Calu3 (cell line): ENCODE results near the gene ZNF581. TPM values are rescaled to one million over a fixed set of nuclear protein-coding genes. Genes with fewer than 3 reads are reported as not detected.

Experiments
- BruUV-seq: library from RNA; stranded (reverse); fragments of 400-500 nt; replicated peaks from 2 replicates; lab custom pipeline; 2021; lab: Mats Ljungman, UMichigan
- CTCF ChIA-PET: fragments of 300-600 bp; sonication (Branson Sonifier 250); formaldehyde crosslinking; loops from one replicate; lab custom pipeline; 2022; ENCODE audit warnings: antibody characterized with exemption; lab: Charles Lee
- DNase-seq: peaks from one replicate; pipeline ENCODE4 v3.0.0; 2022
- H3K27ac Mint-ChIP-seq: one replicate; pipeline ENCODE4 v1.8.0; 2022; ENCODE audit warnings: mixed read lengths; ENCODE audit not compliant: unreplicated experiment
- H3K27me3 Mint-ChIP-seq: one replicate; pipeline ENCODE4 v1.8.0; 2022; ENCODE audit warnings: mixed read lengths; ENCODE audit not compliant: unreplicated experiment
- H3K36me3 Mint-ChIP-seq: one replicate; pipeline ENCODE4 v1.8.0; 2022; ENCODE audit warnings: mild to moderate bottlenecking, moderate library complexity, mixed read lengths; ENCODE audit not compliant: insufficient read depth, unreplicated experiment
- H3K4me1 Mint-ChIP-seq: one replicate; pipeline ENCODE4 v1.8.0; 2022; ENCODE audit warnings: mild to moderate bottlenecking, low read depth, mixed read lengths; ENCODE audit not compliant: unreplicated experiment
- H3K4me3 Mint-ChIP-seq: one replicate; pipeline ENCODE4 v1.8.0; 2022; ENCODE audit warnings: mild to moderate bottlenecking, low read depth, moderate library complexity, mixed read lengths; ENCODE audit not compliant: unreplicated experiment
- H3K9me3 Mint-ChIP-seq: one replicate; pipeline ENCODE4 v1.8.0; 2022; ENCODE audit warnings: low read depth, mixed read lengths; ENCODE audit not compliant: unreplicated experiment
- intact Hi-C: fragments of 100-400 bp; cut with micrococcal nuclease; formaldehyde crosslinking; loops from one replicate; pipeline ENCODE4 v1.10.0; 2022; ENCODE audit not compliant: unreplicated experiment
- total RNA-seq: library from RNA; stranded (reverse); gene quantifications from 2 replicates; pipeline ENCODE4 v1.2.3, GENCODE V29; 2022
- TF ChIP-seq, protein P1 (sequence below): fragments of 200-600 bp; IDR thresholded peaks from one replicate; pipeline ENCODE4 v1.8.0; 2022; ENCODE audit warnings: antibody characterized with exemption; ENCODE audit not compliant: unreplicated experiment

The ZNF581 gene
- total RNA-seq, 1 experiment from 2014 or later = 33.1 TPM

GRCh38 chr19:55661826-55662225, 18.4 kb downstream of the ZNF581 start:
- peaks cover 86% of the 10 kb centered on the region for H3K36me3 Mint-ChIP-seq
- no peak for DNase-seq
- TF ChIP-seq, protein P1, sequence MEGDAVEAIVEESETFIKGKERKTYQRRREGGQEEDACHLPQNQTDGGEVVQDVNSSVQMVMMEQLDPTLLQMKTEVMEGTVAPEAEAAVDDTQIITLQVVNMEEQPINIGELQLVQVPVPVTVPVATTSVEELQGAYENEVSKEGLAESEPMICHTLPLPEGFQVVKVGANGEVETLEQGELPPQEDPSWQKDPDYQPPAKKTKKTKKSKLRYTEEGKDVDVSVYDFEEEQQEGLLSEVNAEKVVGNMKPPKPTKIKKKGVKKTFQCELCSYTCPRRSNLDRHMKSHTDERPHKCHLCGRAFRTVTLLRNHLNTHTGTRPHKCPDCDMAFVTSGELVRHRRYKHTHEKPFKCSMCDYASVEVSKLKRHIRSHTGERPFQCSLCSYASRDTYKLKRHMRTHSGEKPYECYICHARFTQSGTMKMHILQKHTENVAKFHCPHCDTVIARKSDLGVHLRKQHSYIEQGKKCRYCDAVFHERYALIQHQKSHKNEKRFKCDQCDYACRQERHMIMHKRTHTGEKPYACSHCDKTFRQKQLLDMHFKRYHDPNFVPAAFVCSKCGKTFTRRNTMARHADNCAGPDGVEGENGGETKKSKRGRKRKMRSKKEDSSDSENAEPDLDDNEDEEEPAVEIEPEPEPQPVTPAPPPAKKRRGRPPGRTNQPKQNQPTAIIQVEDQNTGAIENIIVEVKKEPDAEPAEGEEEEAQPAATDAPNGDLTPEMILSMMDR = no peak
- H3K4me1 Mint-ChIP-seq = peaks cover 44% of the 10 kb centered on the region
- intact Hi-C loops = no loop called here
- no peak overlapping the region for H3K27ac Mint-ChIP-seq
- no peak overlapping the region for H3K4me3 Mint-ChIP-seq
- CTCF ChIA-PET = no interaction called here
- H3K9me3 Mint-ChIP-seq = no peaks in the 10 kb centered on the region
- H3K27me3 Mint-ChIP-seq = no peaks in the 10 kb centered on the region
- no TSS peak for BruUV-seq

- peak overlapping the region; percentile 46 for H3K27ac Mint-ChIP-seq
- peaks cover 49% of the 10 kb centered on the region for H3K4me1 Mint-ChIP-seq
- TF ChIP-seq, protein P1 = no peak
These were observed 20.5 kb downstream of the ZNF581 start for GRCh38 chr19:55663846-55664536.

DNA sequence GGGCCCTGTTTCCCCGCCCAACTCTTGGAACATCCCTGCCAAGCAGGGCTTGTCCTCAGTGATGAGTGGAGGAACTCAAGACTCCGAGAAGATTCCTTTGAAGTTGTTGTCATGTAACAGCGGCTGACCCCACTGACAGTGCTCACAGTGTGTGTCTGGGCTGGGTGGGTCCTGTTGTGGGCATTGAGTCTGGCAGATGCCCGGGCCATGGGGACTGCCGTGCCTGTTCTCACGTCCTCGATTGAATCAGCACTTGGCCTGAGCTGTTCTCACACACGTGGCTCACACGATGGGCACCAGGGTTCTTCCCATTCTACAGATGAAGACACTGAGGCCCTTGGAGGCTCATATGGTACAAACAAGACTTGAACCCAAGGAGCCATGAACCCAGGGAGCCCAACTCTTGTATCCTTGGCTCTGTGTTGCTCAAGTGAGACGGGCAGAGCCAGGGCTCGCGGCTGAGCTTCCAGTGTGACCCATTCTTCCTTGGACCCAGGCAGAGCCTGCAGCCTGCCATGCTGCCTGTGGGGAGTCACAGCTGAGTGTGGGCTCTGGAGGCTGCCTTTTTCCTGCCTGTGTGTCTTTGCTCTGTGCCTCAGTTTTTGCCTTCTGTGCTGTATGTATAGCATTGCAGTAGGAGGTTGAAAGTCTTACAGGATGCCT, 23.0 kb downstream of the ZNF581 start:
- DNase-seq = no peak
- Mint-ChIP-seq H3K36me3 (peaks cover 89% of the 10 kb centered on the region), H3K4me3 (peak overlapping the region; percentile 41), H3K27ac (no peak overlapping the region), H3K27me3 (no peaks in the 10 kb centered on the region), H3K4me1 (peaks cover 53% of the 10 kb centered on the region), H3K9me3 (no peaks in the 10 kb centered on the region)
- CTCF ChIA-PET = interaction anchor here (1.3 kb wide), 1 partner anchor 34 kb away, joined by 3 read pairs; no protein-coding TSS in a partner anchor
- no TSS peak for BruUV-seq
- intact Hi-C loops = no loop called here
- TF ChIP-seq, protein P1 = no peak

More at GRCh38 chr19:55663846-55664536, 20.5 kb downstream of the ZNF581 start:
- H3K36me3 Mint-ChIP-seq = peaks cover 88% of the 10 kb centered on the region
- intact Hi-C loops = no loop called here
- CTCF ChIA-PET = interaction anchor here (0.6 kb wide), 1 partner anchor 345 kb away, joined by 7 read pairs; no protein-coding TSS in a partner anchor
- no peaks in the 10 kb centered on the region for H3K9me3 Mint-ChIP-seq
- DNase-seq = no peak
- no peaks in the 10 kb centered on the region for H3K27me3 Mint-ChIP-seq
- no peak overlapping the region for H3K4me3 Mint-ChIP-seq
- no TSS peak for BruUV-seq

- Mint-ChIP-seq H3K9me3 (no peaks in the 10 kb centered on the region), H3K36me3 (peaks cover 89% of the 10 kb centered on the region), H3K27ac (no peak overlapping the region), H3K4me3 (peak overlapping the region; percentile 41), H3K27me3 (no peaks in the 10 kb centered on the region), H3K4me1 (peaks cover 51% of the 10 kb centered on the region)
- intact Hi-C loops = no loop called here
- BruUV-seq = no TSS peak
- CTCF ChIA-PET = interaction anchor here (1.1 to 1.3 kb wide), 3 partner anchors 10 to 34 kb away, joined by 3 to 6 read pairs (median 5); partner anchors contain the start of gene U2AF2
- no peak for DNase-seq
- TF ChIP-seq, protein P1 = no peak
These were observed 23.5 kb downstream of the ZNF581 start for GRCh38 chr19:55667006-55667381.
